IMR-90 (cell line): ENCODE measurements around the gene DUSP9. TPM values are rescaled to one million over a fixed set of nuclear protein-coding genes. Genes with fewer than 3 reads are reported as not detected.

Source experiments
- ATAC-seq: fragments of 200-7000 bp; cut with Tn5 transposase; 2 replicates; pipeline ENCODE4 v1.9.1; 2020; ENCODE audit warnings: low read depth, mild to moderate bottlenecking, moderate library complexity
- BruUV-seq: library from RNA; stranded (reverse); fragments of 400-500 nt; replicated peaks from 2 replicates; lab custom pipeline; 2021; lab: Mats Ljungman, UMichigan
- CTCF ChIA-PET: fragments of 300-600 bp; formaldehyde crosslinking; extraction: SDS; loops from one replicate; lab custom pipeline; 2021; ENCODE audit warnings: antibody characterized with exemption; lab: Yijun Ruan, JAX
- POLR2A ChIA-PET: fragments of 300-600 bp; sonication (Branson Sonifier 250); formaldehyde crosslinking; loops from one replicate; lab custom pipeline; 2022; ENCODE audit warnings: antibody characterized with exemption; ENCODE audit not compliant: unreplicated experiment; lab: Charles Lee
- DNase-seq: peaks from one replicate; pipeline ENCODE4 v3.0.0; 2013
- H2AFZ ChIP-seq: replicated peaks from 2 replicates; pipeline ENCODE3; 2013; ENCODE audit warnings: low read length, mild to moderate bottlenecking; ENCODE audit not compliant: poor library complexity
- H2AK5ac ChIP-seq: 2 replicates; pipeline ENCODE4 v1.6.1; 2013; ENCODE audit warnings: low read depth, low read length, inconsistent platforms
- H2AK9ac ChIP-seq: replicated peaks from 2 replicates; pipeline ENCODE3; 2013; ENCODE audit warnings: mild to moderate bottlenecking, low read depth, low read length, moderate library complexity; ENCODE audit not compliant: poor library complexity
- H2BK120ac ChIP-seq: 2 replicates; pipeline ENCODE4 v1.6.1; 2013; ENCODE audit warnings: low read depth, low read length, inconsistent platforms
- H2BK15ac ChIP-seq: 3 replicates; pipeline ENCODE4 v1.6.1; 2013; ENCODE audit warnings: low read depth, low read length, inconsistent platforms
- H2BK20ac ChIP-seq: 2 replicates; pipeline ENCODE4 v1.6.1; 2013; ENCODE audit warnings: low read depth, mild to moderate bottlenecking, inconsistent platforms, low read length, moderate library complexity
- H2BK5ac ChIP-seq: 2 replicates; pipeline ENCODE4 v1.6.1; 2013; ENCODE audit warnings: mild to moderate bottlenecking, low read depth, low read length, inconsistent platforms; ENCODE audit not compliant: poor library complexity, severe bottlenecking
- H3K14ac ChIP-seq: replicated peaks from 2 replicates; pipeline ENCODE4 v1.6.1; 2013; ENCODE audit warnings: low read depth, low read length, inconsistent platforms
- H3K18ac ChIP-seq: 2 replicates; pipeline ENCODE4 v1.6.1; 2013; ENCODE audit warnings: low read depth, low read length, control low read depth
- H3K23ac ChIP-seq: 2 replicates; pipeline ENCODE4 v1.6.1; 2013; ENCODE audit warnings: low read depth, low read length, inconsistent platforms
- H3K27ac ChIP-seq: 2 replicates; pipeline ENCODE4 v1.5.1; 2013; ENCODE audit warnings: mild to moderate bottlenecking, control low read depth, low read length; ENCODE audit not compliant: insufficient read depth
- H3K27me3 ChIP-seq: 2 replicates; pipeline ENCODE4 v1.6.1; 2013; ENCODE audit warnings: low read length; ENCODE audit not compliant: control insufficient read depth, insufficient read depth
- H3K36me3 ChIP-seq: 2 replicates; pipeline ENCODE4 v1.6.1; 2013; ENCODE audit warnings: low read length, mixed read lengths; ENCODE audit not compliant: control insufficient read depth, insufficient read depth
- H3K4ac ChIP-seq: 2 replicates; pipeline ENCODE4 v1.6.1; 2013; ENCODE audit warnings: low read depth, low read length, inconsistent platforms
- H3K4me1 ChIP-seq: 2 replicates; pipeline ENCODE4 v1.6.1; 2013; ENCODE audit warnings: low read length, mixed read lengths; ENCODE audit not compliant: control insufficient read depth, insufficient read depth
- H3K4me2 ChIP-seq: 2 replicates; pipeline ENCODE4 v1.6.1; 2013; ENCODE audit warnings: low read depth, mild to moderate bottlenecking, control low read depth, low read length, moderate library complexity
- H3K4me3 ChIP-seq: 2 replicates; pipeline ENCODE4 v1.5.1; 2013; ENCODE audit warnings: low read depth, mild to moderate bottlenecking, control low read depth, low read length, moderate library complexity; ENCODE audit not compliant: insufficient read depth
- H3K56ac ChIP-seq: 2 replicates; pipeline ENCODE4 v1.6.1; 2013; ENCODE audit warnings: low read length, inconsistent platforms; ENCODE audit not compliant: insufficient read depth; ENCODE audit errors: extremely low read depth
- H3K79me1 ChIP-seq, 2 experiments: 2 replicates each; pipeline ENCODE4 v1.6.1; 2013; ENCODE audit warnings: low read length in 2 of 2, inconsistent platforms in 1 of 2, low read depth in 1 of 2
- H3K9ac ChIP-seq: 2 replicates; pipeline ENCODE4 v1.6.1; 2013; ENCODE audit warnings: low read depth, low read length, control low read depth
- H3K9me1 ChIP-seq: 2 replicates; pipeline ENCODE4 v1.6.1; 2013; ENCODE audit warnings: low read length, inconsistent platforms; ENCODE audit not compliant: insufficient read depth
- H3K9me3 ChIP-seq: 2 replicates; pipeline ENCODE4 v1.6.1; 2013; ENCODE audit warnings: low read length; ENCODE audit not compliant: control insufficient read depth, insufficient read depth
- H4K20me1 ChIP-seq: 2 replicates; pipeline ENCODE4 v1.6.1; 2013; ENCODE audit warnings: low read length, inconsistent platforms; ENCODE audit not compliant: insufficient read depth
- H4K5ac ChIP-seq: 2 replicates; pipeline ENCODE4 v1.6.1; 2013; ENCODE audit warnings: mild to moderate bottlenecking, low read depth, low read length, control low read depth
- H4K8ac ChIP-seq, 2 experiments: 2 replicates each; pipeline ENCODE4 v1.6.1; 2013; ENCODE audit warnings: low read depth in 2 of 2, low read length in 2 of 2, control low read depth in 1 of 2, inconsistent platforms in 1 of 2
- H4K91ac ChIP-seq: 2 replicates; pipeline ENCODE4 v1.6.1; 2013; ENCODE audit warnings: low read depth, low read length, inconsistent platforms; ENCODE audit not compliant: insufficient read depth
- CEBPB ChIP-seq: IDR thresholded peaks from 2 replicates; pipeline ENCODE4 v1.6.1; 2012; ENCODE audit warnings: low read depth, low read length, improper control_type of control experiment
- CHD1 ChIP-seq: IDR thresholded peaks from 2 replicates; pipeline ENCODE4 v1.6.1; 2012; ENCODE audit warnings: low read depth, low read length, improper control_type of control experiment
- FOS ChIP-seq: fragments of 150-350 bp; IDR thresholded peaks from 2 replicates; pipeline ENCODE4 v1.6.1; 2016; ENCODE audit warnings: low read depth, low read length
- MAFK ChIP-seq: IDR thresholded peaks from 2 replicates; pipeline ENCODE4 v1.6.1; 2012; ENCODE audit warnings: low read depth, low read length, improper control_type of control experiment
- MAZ ChIP-seq: IDR thresholded peaks from 2 replicates; pipeline ENCODE4 v1.6.1; 2012; ENCODE audit warnings: low read depth, mild to moderate bottlenecking, low read length, improper control_type of control experiment, moderate library complexity, borderline replicate concordance
- POLR2A ChIP-seq: IDR thresholded peaks from 2 replicates; pipeline ENCODE4 v1.6.1; 2012; ENCODE audit warnings: mild to moderate bottlenecking, low read depth, low read length
- RAD21 ChIP-seq: IDR thresholded peaks from 2 replicates; pipeline ENCODE4 v1.6.1; 2012; ENCODE audit warnings: low read length, improper control_type of control experiment
- RCOR1 ChIP-seq: IDR thresholded peaks from 2 replicates; pipeline ENCODE4 v1.6.1; 2012; ENCODE audit warnings: mild to moderate bottlenecking, low read length, improper control_type of control experiment; ENCODE audit not compliant: insufficient replicate concordance
- RFX5 ChIP-seq: IDR thresholded peaks from 2 replicates; pipeline ENCODE4 v1.8.0; 2012; ENCODE audit warnings: low read depth, mild to moderate bottlenecking, low read length, moderate library complexity
- SMC3 ChIP-seq: fragments of 150-350 bp; IDR thresholded peaks from 2 replicates; pipeline ENCODE4 v1.6.1; 2016; ENCODE audit warnings: low read depth, mild to moderate bottlenecking, antibody characterized with exemption, low read length, moderate library complexity
- USF2 ChIP-seq: fragments of 150-350 bp; IDR thresholded peaks from 2 replicates; pipeline ENCODE4 v1.6.1; 2017; ENCODE audit warnings: mild to moderate bottlenecking, antibody characterized with exemption, low read length, low read depth
- WGBS, 2 experiments: methylation state at CpG; one replicate each; pipeline versions ENCODE4 v1.1.5 to v1.1.7; 2013; ENCODE audit warnings: missing lambda C conversion rate in 2 of 2; ENCODE audit not compliant: insufficient read length in 1 of 2; ENCODE audit errors: extremely low coverage in 2 of 2; 5-methylcytosine and 5-hydroxymethylcytosine counted together
- dilution Hi-C: fragments of 300-500 bp; cut with HindIII; formaldehyde crosslinking; loops from one replicate; pipeline ENCODE4 v1.14.3; 2018; ENCODE audit warnings: low sequenced_read_pairs; ENCODE audit not compliant: unreplicated experiment
- in situ Hi-C: fragments of 300-500 bp; cut with MboI; formaldehyde crosslinking; loops from 3 replicates; pipeline ENCODE4 v1.14.3; 2019; ENCODE audit warnings: low sequenced_read_pairs, inconsistent platforms, mixed read lengths
- intact Hi-C: fragments of 100-400 bp; cut with micrococcal nuclease; formaldehyde crosslinking; loops from 2 replicates; pipeline ENCODE4 v1.10.0; 2022
- polyA plus RNA-seq, 3 experiments: library from polyadenylated mRNA; depleted of rRNA; stranded (reverse); fragments of >200 nt; gene quantifications; 2 replicates each; pipeline ENCODE4 v1.2.3, GENCODE V29; 2012; ENCODE audit warnings: low replicate concordance in 1 of 3
- total RNA-seq: library from RNA; depleted of rRNA; stranded (reverse); fragments of >200 nt; gene quantifications from 2 replicates; pipeline ENCODE4 v1.2.3, GENCODE V29; 2012

Gene DUSP9
- total and polyA plus RNA-seq, 2 of the 4 experiments (the other 2 are of a cell fraction) = under 0.01 to 0.09 TPM

DNA sequence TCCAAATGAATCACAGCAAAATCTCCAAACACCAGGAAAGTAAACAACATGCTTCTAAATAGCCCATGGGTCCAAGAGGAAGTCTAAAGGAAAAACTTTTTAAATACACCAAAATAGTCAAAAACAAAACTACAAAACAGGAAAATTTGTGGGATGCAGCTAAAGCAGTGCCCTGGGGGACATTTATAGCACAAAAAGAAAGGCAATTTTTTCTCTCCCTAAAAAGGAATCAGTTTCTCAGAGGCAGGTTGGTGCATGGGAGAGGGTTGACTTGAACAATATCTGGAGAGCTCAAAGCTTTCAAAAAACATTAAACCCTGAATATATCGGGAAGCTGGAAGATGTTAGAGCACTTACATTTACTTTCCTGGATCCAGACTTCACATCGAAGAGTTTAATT is 15.7 kb upstream of the DUSP9 start:
- Histone ChIP-seq H3K79me1 (no peaks in the 10 kb centered on the region), H4K20me1 (no peaks in the 10 kb centered on the region), H2BK5ac (no peak overlapping the region), H4K8ac (no peak overlapping the region), H3K27ac (no peak overlapping the region), H3K4me1 (no peaks in the 10 kb centered on the region), H3K36me3 (no peaks in the 10 kb centered on the region), H3K9me3 (peaks cover 8% of the 10 kb centered on the region), H3K56ac (no peak overlapping the region), H3K18ac (no peak overlapping the region), H2AK5ac (no peak overlapping the region), H3K4ac (no peak overlapping the region), H2BK120ac (no peak overlapping the region), H4K91ac (no peak overlapping the region), H3K9ac (no peak overlapping the region), H2BK15ac (no peak overlapping the region), H3K23ac (no peak overlapping the region), H2BK20ac (no peak overlapping the region), H3K9me1 (no peaks in the 10 kb centered on the region), H4K5ac (no peak overlapping the region), H3K14ac (no peak overlapping the region), H2AK9ac (no peak overlapping the region), H3K4me3 (no peak overlapping the region), H3K4me2 (no peak overlapping the region), H3K27me3 (peaks cover 30% of the 10 kb centered on the region), H2AFZ (no peak overlapping the region)
- DNase-seq (no peak), ATAC-seq (no peak)
- in situ Hi-C loops (no loop called here), intact Hi-C loops (no loop called here), dilution Hi-C loops (no loop called here)
- no TSS peak for BruUV-seq
- ChIA-PET POLR2A (no interaction called here), CTCF (no interaction called here)
- WGBS, 2 experiments = 67% methylated on average over 1 of the region's 2 CpGs; no CpG with 5 or more reads in 1 of the 2 experiments
- no peak for TF ChIP-seq RFX5
- no peak for TF ChIP-seq CHD1
- no peak for TF ChIP-seq POLR2A
- TF ChIP-seq MAFK = no peak
- no peak for TF ChIP-seq SMC3
- TF ChIP-seq CEBPB = no peak
- no peak for TF ChIP-seq FOS
- no peak for TF ChIP-seq USF2
- TF ChIP-seq RCOR1 = no peak
- TF ChIP-seq RAD21 = no peak
- TF ChIP-seq MAZ = no peak
